HG03280 (cell line): ENCODE measurements around the gene BTG2.
"Not testable (repeated sequence)": the region's sequence is repeated elsewhere in the genome, so short reads cannot be mapped to it uniquely, and the experiment has no call there.

Experiments
- ATAC-seq: cut with Tn5 transposase; IDR thresholded peaks from one replicate; pipeline ENCODE4 v1.9.1; 2021; ENCODE audit warnings: mild to moderate bottlenecking, moderate library complexity; ENCODE audit not compliant: unreplicated experiment

Gene BTG2

GRCh38 chr1:203314025-203314759 lies 8.9 kb downstream of the BTG2 start:
- ATAC-seq, result not testable (repeated sequence)

- no peak for ATAC-seq
Measured at GRCh38 chr1:203316626-203317093, 11.3 kb downstream of the BTG2 start.

- no peak for ATAC-seq
Measured at GRCh38 chr1:203317429-203318228, 12.3 kb downstream of the BTG2 start.

- no peak for ATAC-seq
Measured at GRCh38 chr1:203318229-203318517, 12.9 kb downstream of the BTG2 start.

GRCh38 chr1:203320591-203321272 lies 15.4 kb downstream of the BTG2 start:
- ATAC-seq, result peak; percentile 75

- ATAC-seq, result no peak
Measured at GRCh38 chr1:203321273-203322052, 16.1 kb downstream of the BTG2 start.

GRCh38 chr1:203322500-203323179 lies 17.3 kb downstream of the BTG2 start:
- no peak for ATAC-seq

GRCh38 chr1:203323587-203323986 lies 18.3 kb downstream of the BTG2 start:
- no peak for ATAC-seq

- ATAC-seq, result no peak
Measured at GRCh38 chr1:203324105-203325025, 19.0 kb downstream of the BTG2 start.

- peak; percentile 25 for ATAC-seq
Measured at GRCh38 chr1:203325026-203325417, 19.7 kb downstream of the BTG2 start.

- no peak for ATAC-seq
Measured at GRCh38 chr1:203325418-203326091, 20.2 kb downstream of the BTG2 start.

GRCh38 chr1:203326830-203327683 lies 21.7 kb downstream of the BTG2 start:
- peak; percentile 70 for ATAC-seq

- peak; percentile 41 for ATAC-seq
Measured at GRCh38 chr1:203327684-203328457, 22.6 kb downstream of the BTG2 start.

- no peak for ATAC-seq
Measured at GRCh38 chr1:203328714-203329122, 23.4 kb downstream of the BTG2 start.

- no peak for ATAC-seq
Measured at GRCh38 chr1:203331224-203331623, 25.9 kb downstream of the BTG2 start.

GRCh38 chr1:203335503-203335902 lies 30.2 kb downstream of the BTG2 start:
- no peak for ATAC-seq

GRCh38 chr1:203336097-203336496 lies 30.8 kb downstream of the BTG2 start:
- no peak for ATAC-seq
